GM23338 (cell line): ENCODE results near the gene TMEM185B. TPM values are rescaled to one million over a fixed set of nuclear protein-coding genes. Genes with fewer than 3 reads are reported as not detected.
"Not testable (repeated sequence)": the region's sequence is repeated elsewhere in the genome, so short reads cannot be mapped to it uniquely, and the experiment has no call there.

Source experiments
- ATAC-seq: fragments of 200-7000 bp; cut with Tn5 transposase; 3 replicates; pipeline ENCODE4 v1.9.1; 2020
- DNase-seq: peaks from one replicate; pipeline ENCODE4 v3.0.0-alpha.2; 2015; ENCODE audit warnings: low spot score
- H2AFZ ChIP-seq: fragments of 200-600 bp; sonication (generic); 2 replicates; pipeline ENCODE4 v1.8.0; 2016; ENCODE audit warnings: antibody characterized with exemption, mild to moderate bottlenecking, moderate library complexity
- H3F3A ChIP-seq: fragments of 200-600 bp; sonication (generic); replicated peaks from 2 replicates; pipeline ENCODE4 v1.8.0; 2017; ENCODE audit warnings: antibody characterized with exemption, mixed run types, low read depth
- H3K27ac ChIP-seq: fragments of 200-600 bp; sonication (generic); 2 replicates; pipeline ENCODE4 v1.6.1; 2016; ENCODE audit warnings: low read depth
- H3K27me3 ChIP-seq: fragments of 200-600 bp; sonication (generic); 2 replicates; pipeline ENCODE4 v1.8.0; 2016; ENCODE audit warnings: mild to moderate bottlenecking, mixed run types, moderate library complexity; ENCODE audit not compliant: insufficient read depth
- H3K36me3 ChIP-seq: fragments of 200-600 bp; sonication (generic); 2 replicates; pipeline ENCODE4 v1.8.0; 2016; ENCODE audit warnings: mild to moderate bottlenecking; ENCODE audit not compliant: insufficient read depth
- H3K4me1 ChIP-seq: fragments of 200-600 bp; sonication (generic); 2 replicates; pipeline ENCODE4 v1.8.0; 2016; ENCODE audit warnings: mild to moderate bottlenecking, moderate library complexity; ENCODE audit not compliant: insufficient read depth
- H3K4me2 ChIP-seq: fragments of 200-600 bp; sonication (generic); 2 replicates; pipeline ENCODE4 v1.7.1; 2017; ENCODE audit warnings: mixed run types
- H3K4me3 ChIP-seq: fragments of 200-600 bp; sonication (generic); 2 replicates; pipeline ENCODE4 v1.6.1; 2016; ENCODE audit warnings: mixed run types
- H3K79me2 ChIP-seq: fragments of 200-600 bp; sonication (generic); replicated peaks from 2 replicates; pipeline ENCODE4 v1.8.0; 2017; ENCODE audit warnings: mild to moderate bottlenecking; ENCODE audit not compliant: insufficient read depth
- H3K9me2 ChIP-seq: fragments of 200-600 bp; sonication (generic); 2 replicates; pipeline ENCODE4 v1.8.0; 2017; ENCODE audit not compliant: insufficient read depth
- H4K20me1 ChIP-seq: fragments of 200-600 bp; sonication (generic); replicated peaks from 2 replicates; pipeline ENCODE4 v1.8.0; 2017; ENCODE audit warnings: mild to moderate bottlenecking; ENCODE audit not compliant: insufficient read depth
- H3K27ac Mint-ChIP-seq: 2 replicates; pipeline ENCODE4 v1.8.0; 2020; ENCODE audit warnings: inconsistent platforms, mild to moderate bottlenecking, moderate library complexity, mixed read lengths
- H3K27me3 Mint-ChIP-seq: 3 replicates; pipeline ENCODE4 v1.8.0; 2022; ENCODE audit warnings: low read depth, mild to moderate bottlenecking, moderate library complexity, mixed read lengths, inconsistent platforms; ENCODE audit not compliant: insufficient read depth, poor library complexity
- H3K36me3 Mint-ChIP-seq: 3 replicates; pipeline ENCODE4 v1.8.0; 2021; ENCODE audit warnings: low read depth, mild to moderate bottlenecking, inconsistent platforms, moderate library complexity, mixed read lengths
- H3K4me1 Mint-ChIP-seq: 3 replicates; pipeline ENCODE4 v1.8.0; 2020; ENCODE audit warnings: mild to moderate bottlenecking, inconsistent platforms, mixed read lengths
- H3K4me3 Mint-ChIP-seq: 3 replicates; pipeline ENCODE4 v1.8.0; 2021; ENCODE audit warnings: moderate library complexity, mild to moderate bottlenecking, inconsistent platforms, mixed read lengths
- H3K9me3 Mint-ChIP-seq: 3 replicates; pipeline ENCODE4 v1.8.0; 2020; ENCODE audit warnings: moderate library complexity, mild to moderate bottlenecking, inconsistent platforms, mixed read lengths
- JUNB ChIP-seq: IDR thresholded peaks from one replicate; pipeline ENCODE4 v1.6.1; 2016; ENCODE audit warnings: antibody characterized with exemption; ENCODE audit not compliant: unreplicated experiment
- REST ChIP-seq: IDR thresholded peaks from one replicate; pipeline ENCODE4 v1.6.1; 2018; ENCODE audit warnings: antibody characterized with exemption; ENCODE audit not compliant: unreplicated experiment
- ZNF462 ChIP-seq: fragments of 250-450 bp; sonication (Bioruptor Pico); IDR thresholded peaks from 2 replicates; pipeline ENCODE4 v1.5.0; 2020; ENCODE audit warnings: mild to moderate bottlenecking, moderate library complexity
- polyA plus RNA-seq: library from polyadenylated mRNA; unstranded; fragments of >200 nt; fragmentation: Nextera tagmentation; extraction: Ambion mirVana; gene quantifications from 2 replicates; pipeline ENCODE4 v1.2.1, GENCODE V29; 2016
- total RNA-seq: library from RNA; depleted of rRNA; stranded (reverse); fragments of >200 nt; shearing (Covaris generic); gene quantifications from 2 replicates; pipeline ENCODE4 v1.2.3, GENCODE V29; 2014
- TF ChIP-seq, protein P1 (sequence below): IDR thresholded peaks from 2 replicates; pipeline ENCODE4 v1.6.1; 2016; ENCODE audit warnings: antibody characterized with exemption

TMEM185B gene
- total and polyA plus RNA-seq, 2 experiments from 2014 or later: 3.9 to 24.4 TPM

DNA sequence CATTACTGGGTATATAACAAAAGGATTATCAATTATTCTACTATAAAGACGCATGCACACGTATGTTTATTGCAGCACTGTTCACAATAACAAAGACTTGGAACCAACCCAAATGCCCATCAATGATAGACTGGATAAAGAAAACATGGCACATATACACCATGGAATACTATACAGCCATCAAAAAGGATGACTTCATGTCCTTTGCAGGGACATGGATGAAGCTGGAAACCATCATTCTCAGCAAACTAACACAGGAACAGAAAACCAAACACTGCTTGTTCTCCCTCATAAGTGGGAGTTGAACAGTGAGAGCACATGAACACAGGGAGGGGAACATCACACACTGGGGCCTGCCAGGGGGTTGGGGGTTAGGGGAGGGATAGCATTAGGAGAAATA is 12.0 kb upstream of the TMEM185B start:
- H3K4me3 ChIP-seq, DNase-seq, H4K20me1 ChIP-seq, H3K4me3 Mint-ChIP-seq, H2AFZ ChIP-seq, H3K4me2 ChIP-seq, H3K27me3 ChIP-seq, H3K36me3 ChIP-seq, H3K79me2 ChIP-seq, H3K27ac ChIP-seq, H3K9me2 ChIP-seq, H3F3A ChIP-seq, H3K36me3 Mint-ChIP-seq, ATAC-seq, H3K27ac Mint-ChIP-seq, H3K9me3 Mint-ChIP-seq, H3K4me1 ChIP-seq: not testable (repeated sequence)
- Mint-ChIP-seq H3K4me1 (peaks cover 16% of the 10 kb centered on the region), H3K27me3 (peaks cover 14% of the 10 kb centered on the region)

DNA sequence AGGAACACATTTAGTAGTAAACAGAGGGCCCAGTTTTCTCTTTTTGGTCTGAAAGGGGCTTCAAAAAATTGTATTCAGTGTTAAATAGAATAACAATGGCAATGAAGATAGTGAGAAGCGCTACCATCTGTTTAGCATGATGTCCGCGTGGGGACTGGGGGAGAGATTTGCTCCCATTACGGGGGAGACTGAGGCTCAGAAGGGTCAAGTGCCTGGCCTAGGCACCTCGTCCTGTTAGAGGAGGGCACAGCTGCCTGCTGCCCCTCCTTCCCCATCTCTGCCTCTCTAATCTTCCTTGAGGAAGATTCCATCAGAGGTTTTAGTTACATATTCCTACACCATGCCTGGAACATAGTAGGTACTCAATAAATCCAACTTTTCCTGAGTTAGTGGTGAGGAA is 10.1 kb upstream of the TMEM185B start:
- no peak overlapping the region for H2AFZ ChIP-seq
- H3K27ac ChIP-seq: no peak overlapping the region
- H3K9me3 Mint-ChIP-seq: peaks cover 3% of the 10 kb centered on the region; the same call in 1 of the 3 replicates
- H3K4me1 ChIP-seq: no peaks in the 10 kb centered on the region; the same call in 1 of the 2 replicates
- H3K4me2 ChIP-seq: no peak overlapping the region
- peaks cover 9% of the 10 kb centered on the region for H3K4me1 Mint-ChIP-seq
- no peak for TF ChIP-seq JUNB
- no peak for TF ChIP-seq REST
- TF ChIP-seq, protein P1, sequence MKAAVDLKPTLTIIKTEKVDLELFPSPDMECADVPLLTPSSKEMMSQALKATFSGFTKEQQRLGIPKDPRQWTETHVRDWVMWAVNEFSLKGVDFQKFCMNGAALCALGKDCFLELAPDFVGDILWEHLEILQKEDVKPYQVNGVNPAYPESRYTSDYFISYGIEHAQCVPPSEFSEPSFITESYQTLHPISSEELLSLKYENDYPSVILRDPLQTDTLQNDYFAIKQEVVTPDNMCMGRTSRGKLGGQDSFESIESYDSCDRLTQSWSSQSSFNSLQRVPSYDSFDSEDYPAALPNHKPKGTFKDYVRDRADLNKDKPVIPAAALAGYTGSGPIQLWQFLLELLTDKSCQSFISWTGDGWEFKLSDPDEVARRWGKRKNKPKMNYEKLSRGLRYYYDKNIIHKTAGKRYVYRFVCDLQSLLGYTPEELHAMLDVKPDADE: no peak
- ATAC-seq: no peak
- no peak overlapping the region for H3K27ac Mint-ChIP-seq
- H4K20me1 ChIP-seq: peaks cover 4% of the 10 kb centered on the region; the same call in 1 of the 2 replicates
- no peaks in the 10 kb centered on the region for H3K9me2 ChIP-seq
- no peaks in the 10 kb centered on the region for H3K27me3 ChIP-seq
- no peak overlapping the region for H3K4me3 ChIP-seq
- no peaks in the 10 kb centered on the region for H3K79me2 ChIP-seq
- no peaks in the 10 kb centered on the region for H3K36me3 ChIP-seq
- H3K36me3 Mint-ChIP-seq: no peaks in the 10 kb centered on the region
- H3K27me3 Mint-ChIP-seq: peaks cover 8% of the 10 kb centered on the region
- DNase-seq: no peak
- H3F3A ChIP-seq: no peaks in the 10 kb centered on the region
- H3K4me3 Mint-ChIP-seq: no peak overlapping the region

DNA sequence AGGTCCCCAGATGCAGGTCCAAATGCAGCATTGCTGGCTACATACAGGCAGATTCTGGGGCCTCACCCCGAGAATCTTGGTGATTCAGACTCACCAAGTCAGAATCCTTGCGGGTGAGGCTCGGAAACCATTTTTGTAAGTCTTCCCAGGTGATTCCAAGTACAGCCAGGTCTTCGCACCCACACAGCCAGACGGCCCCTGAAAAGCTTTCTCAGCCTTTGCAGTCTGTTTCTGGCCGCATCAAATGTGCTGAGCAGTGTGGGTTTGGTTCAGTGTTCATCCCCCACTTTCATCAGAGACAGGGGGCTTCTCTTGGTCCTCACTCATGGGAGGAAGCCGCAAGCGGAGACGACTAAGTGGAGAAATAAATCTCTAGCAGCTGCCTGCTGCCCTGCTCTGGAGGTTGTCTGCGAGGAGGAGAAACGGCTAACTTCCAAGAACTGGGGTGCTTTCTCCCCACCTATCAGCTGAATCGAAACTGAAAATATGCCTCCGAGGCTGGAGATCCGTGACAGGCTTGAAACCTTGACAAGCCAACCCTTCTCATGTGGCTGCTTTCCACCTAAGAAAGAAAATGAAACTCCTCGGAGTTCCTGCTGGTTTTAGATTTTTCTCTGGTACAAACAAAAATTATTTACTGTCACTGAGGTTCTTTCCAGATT is 8.9 kb upstream of the TMEM185B start:
- ATAC-seq (no peak), DNase-seq (no peak)
- H3K36me3 ChIP-seq: no peaks in the 10 kb centered on the region
- no peaks in the 10 kb centered on the region for H3F3A ChIP-seq
- H3K36me3 Mint-ChIP-seq: no peaks in the 10 kb centered on the region
- H3K4me1 ChIP-seq: no peaks in the 10 kb centered on the region
- no peak for TF ChIP-seq ZNF462 (CRISPR knock-in tag)
- no peak overlapping the region for H3K4me3 ChIP-seq
- no peak overlapping the region for H3K4me2 ChIP-seq
- no peaks in the 10 kb centered on the region for H3K79me2 ChIP-seq
- H3K4me1 Mint-ChIP-seq: 0 out of 3 replicates have a peak, but pooled peaks cover 2% of the 10 kb centered on the region
- H3K27me3 ChIP-seq: no peaks in the 10 kb centered on the region
- H3K9me2 ChIP-seq: no peaks in the 10 kb centered on the region
- H3K27ac ChIP-seq: no peak overlapping the region
- H4K20me1 ChIP-seq: peaks cover 4% of the 10 kb centered on the region; the same call in 1 of the 2 replicates
- no peak overlapping the region for H3K27ac Mint-ChIP-seq
- H3K9me3 Mint-ChIP-seq: peaks cover 3% of the 10 kb centered on the region; the same call in 1 of the 3 replicates
- H3K27me3 Mint-ChIP-seq: peaks cover 8% of the 10 kb centered on the region
- no peak overlapping the region for H3K4me3 Mint-ChIP-seq
- H2AFZ ChIP-seq: 0 out of 2 replicates have a peak overlapping the region, but pooled peaks have one; percentile 43
